Measurements from ENCODE around the gene FHAD1.

- no peak for TF ChIP-seq CTCF (IDR thresholded peaks at IDR 0.05; ENCODE audit: poor library complexity)
- no peak for TF ChIP-seq EZH2 (IDR thresholded peaks at IDR 0.05; ENCODE audit: borderline replicate concordance)
- no peak for TF ChIP-seq EZH2phosphoT487 (IDR thresholded peaks at IDR 0.05; ENCODE audit: low read depth, severe bottlenecking, unreplicated experiment)
Measured at GRCh38 chr1:15217654-15218053, 29.4 kb upstream of the FHAD1 start.

Measured in hepatocyte (in vitro differentiated cells).